HEK293T (cell line): ENCODE measurements around the gene PRSS56.

Source experiments
- CTBP1 ChIP-seq: fragments of 450-650 bp; IDR thresholded peaks from 2 replicates; pipeline ENCODE4 v1.6.1; 2016; ENCODE audit warnings: borderline replicate concordance
- FOXA1 ChIP-seq: fragments of 450-650 bp; IDR thresholded peaks from 2 replicates; pipeline ENCODE4 v1.6.1; 2016; ENCODE audit warnings: mild to moderate bottlenecking
- FOXK2 ChIP-seq: fragments of 450-650 bp; IDR thresholded peaks from 2 replicates; pipeline ENCODE4 v1.6.1; 2016; ENCODE audit warnings: mild to moderate bottlenecking
- FOXM1 ChIP-seq: fragments of 450-650 bp; IDR thresholded peaks from 2 replicates; pipeline ENCODE4 v1.6.1; 2017; ENCODE audit warnings: mild to moderate bottlenecking, borderline replicate concordance
- HDGF ChIP-seq: fragments of 450-650 bp; IDR thresholded peaks from 2 replicates; pipeline ENCODE4 v1.6.1; 2017; ENCODE audit warnings: antibody characterized with exemption, borderline replicate concordance
- L3MBTL2 ChIP-seq: fragments of 450-650 bp; conservative IDR thresholded peaks from 2 replicates; pipeline ENCODE4 v1.6.1; 2016; ENCODE audit warnings: mild to moderate bottlenecking
- PKNOX1 ChIP-seq: fragments of 450-650 bp; IDR thresholded peaks from 2 replicates; pipeline ENCODE4 v1.6.1; 2016
- SP1 ChIP-seq: fragments of 450-650 bp; IDR thresholded peaks from 2 replicates; pipeline ENCODE4 v1.6.1; 2017
- SUZ12 ChIP-seq: fragments of 450-650 bp; IDR thresholded peaks from 2 replicates; pipeline ENCODE4 v1.6.1; 2016; ENCODE audit warnings: mild to moderate bottlenecking
- TARDBP ChIP-seq: fragments of 450-650 bp; IDR thresholded peaks from 2 replicates; pipeline ENCODE4 v1.6.1; 2016

DNA sequence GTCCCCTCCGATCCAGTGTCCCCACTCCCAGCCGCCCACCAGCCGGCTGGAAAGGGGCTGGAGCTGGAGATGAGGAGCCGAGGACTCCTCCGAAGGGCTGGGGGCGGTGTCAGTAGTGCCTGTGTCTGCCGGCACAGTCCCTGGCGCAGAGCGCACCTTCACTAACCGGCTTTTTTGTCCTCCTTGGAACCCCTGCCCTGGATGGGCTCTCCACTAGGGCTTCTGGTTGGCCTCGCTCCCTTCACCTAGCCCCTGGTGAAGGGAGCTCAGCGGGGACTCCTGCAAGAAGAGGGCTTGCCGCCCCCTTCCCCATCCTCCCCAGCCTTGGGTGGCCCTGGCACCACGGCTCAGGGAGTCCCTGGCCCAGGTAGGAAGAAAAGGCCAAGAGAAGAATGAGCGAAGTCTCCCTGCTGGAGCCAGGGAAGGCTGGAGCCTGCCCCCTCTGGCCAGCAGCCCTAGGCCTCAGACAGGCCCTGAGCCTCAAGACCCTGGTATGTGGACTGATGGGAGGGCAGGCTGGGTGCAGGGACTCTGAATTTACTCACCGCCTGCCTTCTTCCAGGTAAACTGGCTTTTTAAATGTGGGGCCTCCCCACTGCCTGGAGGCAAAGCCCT lies 32.0 kb upstream of the PRSS56 start:
- no peak for TF ChIP-seq SUZ12
- no peak for TF ChIP-seq TARDBP
- no peak for TF ChIP-seq HDGF
- TF ChIP-seq FOXM1 = no peak
- TF ChIP-seq FOXK2 = no peak
- no peak for TF ChIP-seq SP1
- no peak for TF ChIP-seq FOXA1
- TF ChIP-seq CTBP1 = no peak
- TF ChIP-seq PKNOX1 = no peak
- TF ChIP-seq L3MBTL2 = no peak
